Mononuclear cell (primary cell): Measurements from ENCODE around the gene CAPN8. TPM values are rescaled to one million over a fixed set of nuclear protein-coding genes. Genes with fewer than 3 reads are reported as not detected.

Experiments used
- H3K27me3 ChIP-seq: 2 replicates; pipeline ENCODE4 v1.6.0; 2011; ENCODE audit warnings: low read length, control low read depth; ENCODE audit not compliant: insufficient read depth
- H3K4me1 ChIP-seq: 2 replicates; pipeline ENCODE4 v1.5.1; 2011; ENCODE audit warnings: mild to moderate bottlenecking, low read length, control low read depth; ENCODE audit not compliant: insufficient read depth
- H3K4me3 ChIP-seq: 2 replicates; pipeline ENCODE4 v1.5.1; 2011; ENCODE audit warnings: mild to moderate bottlenecking, low read length, moderate library complexity
- H3K9me3 ChIP-seq: 2 replicates; pipeline ENCODE4 v1.5.1; 2011; ENCODE audit warnings: low read depth, mild to moderate bottlenecking, control low read depth, low read length
- total RNA-seq: library from RNA; depleted of rRNA; stranded (reverse); fragments of >200 nt; gene quantifications from one replicate; pipeline ENCODE4 v1.2.3, GENCODE V29; 2012

The CAPN8 gene
- total RNA-seq, 1 donor = not detected

DNA sequence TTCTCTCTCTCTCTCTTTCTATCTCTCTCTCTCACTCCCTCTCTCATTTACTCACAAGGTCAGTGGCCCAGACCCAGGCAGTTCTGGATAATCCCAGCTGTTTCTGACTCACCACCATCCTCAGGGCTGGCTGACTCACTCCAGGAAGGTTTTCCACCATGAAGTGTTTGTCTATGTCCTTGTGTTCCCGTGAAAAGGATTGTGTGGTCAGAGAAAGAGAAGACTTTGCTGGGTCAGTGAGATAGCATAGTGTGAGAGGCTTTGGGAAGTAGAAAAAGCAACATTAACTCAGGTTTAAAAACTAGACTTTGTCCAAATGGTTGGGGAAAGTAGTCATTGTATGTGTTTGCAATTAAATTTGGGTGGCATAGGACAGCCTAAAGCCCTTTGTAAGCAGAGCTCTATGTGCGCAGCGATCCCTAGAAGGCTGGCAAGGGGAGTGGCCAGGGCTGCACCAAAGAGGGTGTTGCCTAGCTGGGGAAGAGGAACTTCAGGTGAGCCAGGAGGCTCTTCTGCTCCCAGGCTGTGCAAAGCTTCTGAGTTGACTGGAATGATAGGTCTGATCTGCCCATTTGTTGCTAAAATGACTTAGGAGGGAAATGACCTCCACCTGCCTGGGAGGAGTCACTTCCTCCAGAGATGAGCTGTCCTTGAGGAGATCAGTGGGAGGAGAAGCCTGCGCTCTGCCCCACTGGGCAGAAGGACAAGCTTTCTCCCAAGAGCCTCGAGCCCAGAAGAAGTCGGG is 41.9 kb upstream of the CAPN8 start:
- peaks cover 7% of the 10 kb centered on the region for H3K4me1 ChIP-seq
- H3K9me3 ChIP-seq = no peaks in the 10 kb centered on the region
- no peak overlapping the region for H3K4me3 ChIP-seq
- H3K27me3 ChIP-seq = no peaks in the 10 kb centered on the region

DNA sequence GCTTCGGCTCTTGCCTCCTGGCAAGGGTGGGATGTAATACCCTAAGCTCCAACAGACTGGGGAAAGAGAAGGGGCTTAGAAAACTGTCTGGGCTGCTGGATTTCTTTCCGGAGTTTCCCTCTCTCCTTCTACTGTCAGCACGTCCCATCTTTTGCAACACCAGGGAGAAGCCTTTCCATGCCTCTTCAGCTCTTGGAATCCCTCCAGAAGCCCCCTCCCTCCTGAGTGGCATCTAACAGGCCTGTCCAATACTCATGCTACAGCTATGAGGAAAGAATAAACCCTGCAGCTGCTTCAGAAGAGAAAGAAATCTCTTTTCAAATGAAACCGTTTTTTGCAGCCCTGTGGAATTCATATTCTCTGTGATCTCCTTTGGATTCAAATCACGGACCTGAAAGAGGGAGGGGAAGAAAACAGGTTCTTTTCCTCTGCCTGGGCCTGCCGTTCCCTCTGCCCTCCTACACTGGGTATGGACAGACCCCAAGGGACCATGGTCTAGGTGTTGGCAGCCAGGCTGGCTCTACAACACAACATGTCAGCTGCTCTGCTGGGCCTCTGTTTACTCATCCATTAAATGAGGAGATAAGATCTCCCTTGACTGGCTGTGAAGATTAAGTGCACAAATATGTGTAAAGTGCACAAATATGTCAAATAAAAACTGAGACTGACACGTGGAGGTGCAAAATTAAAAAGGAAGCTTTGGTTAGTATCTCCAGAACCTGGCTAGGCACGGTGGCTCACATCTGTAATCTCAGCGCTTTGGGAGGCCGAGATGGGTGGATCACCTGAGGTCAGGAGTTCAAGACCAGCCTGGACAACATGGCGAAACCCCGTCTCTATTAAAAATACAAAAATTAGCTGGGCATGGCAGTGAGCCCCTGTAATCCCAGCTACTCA is 40.8 kb upstream of the CAPN8 start:
- H3K4me1 ChIP-seq = no peaks in the 10 kb centered on the region
- H3K4me3 ChIP-seq = no peak overlapping the region
- no peaks in the 10 kb centered on the region for H3K9me3 ChIP-seq
- no peaks in the 10 kb centered on the region for H3K27me3 ChIP-seq

DNA sequence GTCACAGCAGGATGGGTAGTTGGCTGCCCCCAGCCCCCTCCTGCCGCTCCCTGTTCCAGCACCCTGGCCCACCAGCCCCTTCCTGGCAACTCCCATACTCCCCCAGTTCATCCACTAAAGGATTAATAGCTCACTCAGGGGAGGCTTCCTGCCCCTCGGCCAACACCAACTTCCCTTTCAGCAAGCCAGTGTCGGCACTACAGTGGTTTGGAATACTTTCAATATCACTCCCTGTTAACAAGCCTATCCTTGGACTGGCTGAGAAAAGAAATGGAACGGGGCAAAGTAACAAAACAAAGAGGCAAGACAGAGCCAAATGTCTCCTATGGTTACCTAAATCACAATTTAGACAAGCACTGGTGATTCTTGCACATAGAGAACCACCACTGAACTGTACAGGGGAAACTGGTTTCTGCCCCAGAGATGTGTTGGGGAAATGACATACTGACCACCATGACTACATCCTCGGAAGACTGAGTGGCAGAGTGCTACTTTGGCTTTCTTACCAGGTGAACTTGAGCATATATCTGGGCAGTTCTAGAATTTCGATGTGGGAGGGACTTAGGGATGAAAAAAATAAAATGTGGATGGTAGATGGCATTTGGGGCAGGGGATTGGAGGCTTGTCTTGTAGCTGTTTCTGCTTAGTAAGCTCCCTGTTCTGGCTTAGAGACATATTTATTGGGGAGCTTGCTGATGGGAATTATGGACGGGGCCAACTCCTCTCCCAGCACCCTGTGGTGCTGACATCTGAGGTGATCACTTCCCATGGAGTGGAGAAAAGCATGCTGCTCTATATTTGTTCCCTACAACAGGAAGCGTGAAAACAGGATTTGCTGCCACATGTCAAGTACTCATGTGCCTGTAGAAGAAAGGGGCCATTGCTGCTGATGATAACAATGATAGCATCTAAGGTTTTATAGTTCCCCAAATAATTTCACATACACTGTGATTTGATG is 39.7 kb upstream of the CAPN8 start:
- H3K4me1 ChIP-seq = no peaks in the 10 kb centered on the region
- no peak overlapping the region for H3K4me3 ChIP-seq
- H3K9me3 ChIP-seq = no peaks in the 10 kb centered on the region
- H3K27me3 ChIP-seq = no peaks in the 10 kb centered on the region

DNA sequence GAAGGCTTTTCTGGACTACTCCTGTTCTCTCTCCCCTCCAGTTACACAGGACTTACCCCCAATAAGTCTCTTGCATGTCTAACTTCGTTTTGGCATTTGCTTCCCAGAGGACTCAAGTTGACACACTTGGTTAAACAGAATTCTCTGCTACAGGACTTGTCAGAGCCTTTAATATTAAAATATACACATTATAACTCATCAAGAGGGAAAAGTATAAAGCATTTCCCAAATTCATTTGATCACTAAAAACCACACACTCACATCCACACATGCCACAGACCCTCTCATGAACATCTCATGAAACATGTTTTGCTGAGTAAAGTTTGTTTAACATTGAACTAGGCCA is 38.1 kb upstream of the CAPN8 start:
- no peaks in the 10 kb centered on the region for H3K27me3 ChIP-seq
- H3K9me3 ChIP-seq = no peaks in the 10 kb centered on the region
- no peak overlapping the region for H3K4me3 ChIP-seq
- no peaks in the 10 kb centered on the region for H3K4me1 ChIP-seq

DNA sequence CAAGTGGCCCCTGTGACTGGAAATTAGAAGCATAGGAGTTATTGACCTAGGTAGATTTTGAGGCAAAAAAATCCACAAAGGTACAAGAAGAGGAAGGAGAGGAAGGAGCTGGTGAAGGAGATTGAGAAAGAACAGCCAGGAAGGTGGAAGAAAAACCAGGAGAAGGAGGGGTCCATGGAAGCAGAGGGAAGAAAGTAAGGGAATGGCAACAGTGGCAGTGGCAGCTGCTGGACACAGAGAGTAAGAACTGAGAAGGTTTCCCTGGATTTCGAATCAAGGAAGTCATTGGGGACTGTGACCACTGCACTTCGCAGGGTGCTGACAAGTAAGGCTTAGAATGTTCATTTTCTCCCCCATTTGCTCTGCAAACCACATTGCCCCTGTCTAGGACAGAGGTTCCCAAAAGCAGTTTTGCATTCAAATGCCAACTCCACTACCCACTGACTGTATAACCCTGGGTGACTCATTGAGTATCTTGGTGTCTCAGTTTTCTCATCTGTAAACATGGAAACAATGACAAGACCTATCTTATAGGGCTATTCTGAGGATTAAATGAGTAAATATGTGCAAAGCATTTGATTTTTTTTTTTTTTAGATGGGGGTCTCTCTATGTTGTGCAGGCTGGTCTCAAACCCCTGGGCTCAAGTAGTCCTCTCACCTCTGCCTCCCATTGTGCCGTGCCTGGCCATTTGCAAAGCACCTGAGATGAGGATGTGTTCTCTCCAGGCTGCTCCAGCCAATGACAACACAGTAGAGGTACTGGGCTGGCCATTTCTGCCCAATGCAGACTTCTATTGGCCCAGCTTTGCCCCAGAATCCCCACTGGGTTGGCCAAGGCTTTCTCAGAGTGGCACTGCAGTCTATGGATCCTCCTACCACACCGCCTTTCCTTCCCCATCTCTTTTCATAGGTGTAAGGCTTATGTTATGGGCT is 37.5 kb upstream of the CAPN8 start:
- Histone ChIP-seq H3K9me3 (no peaks in the 10 kb centered on the region), H3K4me3 (no peak overlapping the region), H3K4me1 (peaks cover 6% of the 10 kb centered on the region), H3K27me3 (no peaks in the 10 kb centered on the region)

DNA sequence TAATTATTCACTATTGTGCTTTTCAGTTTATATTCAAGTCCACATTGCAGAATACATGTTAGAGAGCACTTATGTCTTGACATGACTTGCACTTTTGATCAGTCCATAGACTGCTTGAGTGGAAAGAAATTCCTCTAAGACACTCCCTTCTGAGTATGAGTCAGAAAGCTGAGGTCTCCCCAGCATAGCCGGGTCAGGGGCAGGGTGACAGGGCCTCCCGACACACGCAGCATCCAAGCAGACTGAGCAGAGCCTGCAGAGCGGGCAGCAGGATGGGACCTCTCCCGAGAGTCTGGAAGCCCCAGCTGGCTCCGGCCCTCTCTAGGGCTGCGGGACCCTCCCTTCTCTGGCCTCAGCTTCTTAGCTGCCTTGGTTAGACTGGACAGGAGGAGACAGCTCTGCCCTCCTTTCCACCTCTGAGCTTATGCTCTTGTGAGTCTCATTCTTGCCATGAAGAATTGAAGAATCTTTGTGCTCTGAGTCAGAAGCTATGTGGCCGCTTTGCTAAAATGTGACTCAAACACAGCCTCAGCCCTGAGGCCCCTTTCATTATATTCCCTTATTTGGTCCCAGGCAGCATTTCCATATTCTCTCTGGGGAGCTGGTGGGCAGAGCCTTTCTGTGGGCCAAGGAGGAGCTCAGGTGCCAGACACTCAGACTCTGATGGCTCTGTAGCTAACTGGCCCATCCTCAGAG is 35.6 kb upstream of the CAPN8 start:
- H3K4me3 ChIP-seq = no peak overlapping the region
- H3K4me1 ChIP-seq = peaks cover 7% of the 10 kb centered on the region
- H3K27me3 ChIP-seq = no peaks in the 10 kb centered on the region
- no peaks in the 10 kb centered on the region for H3K9me3 ChIP-seq

DNA sequence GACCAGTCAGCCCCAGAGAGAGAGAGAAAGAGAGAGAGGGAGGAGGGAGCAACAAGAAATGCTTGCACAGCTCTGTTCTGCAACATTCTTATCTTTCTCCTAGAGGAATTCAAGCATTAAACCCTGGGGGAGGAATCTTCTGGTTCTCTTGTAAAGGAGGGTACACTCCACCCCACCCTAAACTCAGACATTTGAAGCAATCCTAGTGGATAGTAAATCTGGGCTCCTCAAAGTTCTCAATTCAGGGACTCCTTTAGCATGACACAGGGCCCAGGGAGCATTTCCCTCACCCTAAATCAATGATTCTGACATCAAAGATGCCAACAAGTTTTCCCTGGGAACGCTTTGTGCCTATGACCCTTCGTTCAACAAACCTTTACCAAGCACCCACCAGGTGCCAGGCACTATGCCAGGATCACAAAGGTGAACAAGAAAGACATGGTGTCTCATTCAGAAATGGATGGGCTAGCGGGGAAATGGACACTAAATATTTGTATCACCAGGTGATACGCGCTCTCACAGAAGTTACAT is 35.0 kb upstream of the CAPN8 start:
- Histone ChIP-seq H3K4me1 (peaks cover 7% of the 10 kb centered on the region), H3K4me3 (no peak overlapping the region), H3K9me3 (no peaks in the 10 kb centered on the region), H3K27me3 (no peaks in the 10 kb centered on the region)

DNA sequence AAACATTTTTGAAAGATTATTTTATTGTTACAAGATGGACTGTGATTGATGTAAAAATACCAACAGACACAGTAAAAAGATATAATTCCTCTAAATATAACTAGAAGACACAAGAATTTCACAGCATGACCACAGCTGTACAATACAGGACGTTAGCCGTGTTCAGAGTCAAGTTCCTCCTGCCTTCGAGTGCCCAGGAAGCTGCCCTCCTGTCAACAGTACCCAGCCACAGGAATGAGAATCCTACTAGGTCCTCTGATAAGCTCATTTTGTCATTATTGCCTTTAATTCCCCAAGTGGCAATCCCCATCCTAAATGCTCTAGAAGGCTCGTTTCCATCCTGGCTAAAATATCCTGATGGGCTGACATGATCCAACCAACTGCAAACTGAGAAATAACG is 30.4 kb upstream of the CAPN8 start:
- Histone ChIP-seq H3K4me1 (peaks cover 7% of the 10 kb centered on the region), H3K27me3 (no peaks in the 10 kb centered on the region), H3K9me3 (no peaks in the 10 kb centered on the region), H3K4me3 (no peak overlapping the region)

DNA sequence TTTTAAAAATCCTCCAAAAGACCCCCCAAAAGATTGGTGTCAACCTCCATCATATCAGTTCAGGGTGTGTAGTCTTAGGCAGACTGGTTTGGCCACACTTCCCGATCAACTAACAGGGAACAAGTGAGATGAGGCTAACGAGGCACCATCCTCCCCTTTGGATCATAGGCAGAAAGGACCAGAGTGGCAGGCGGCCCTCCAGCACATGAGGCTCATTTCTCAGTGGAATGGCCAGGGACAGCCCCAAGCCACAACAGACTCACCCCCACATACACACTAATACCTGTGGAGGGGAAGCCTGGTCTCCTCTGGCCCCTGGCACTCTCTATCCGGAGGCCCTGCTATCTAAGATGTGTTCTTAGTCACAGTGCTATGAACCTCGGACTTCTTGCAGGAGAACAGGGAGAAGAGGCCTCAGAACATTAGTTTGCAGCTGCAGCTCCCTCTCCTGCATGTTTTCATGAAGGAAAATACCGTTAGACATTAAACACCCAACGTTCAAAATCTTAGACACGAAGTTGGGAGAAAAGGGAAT is 29.6 kb upstream of the CAPN8 start:
- no peak overlapping the region for H3K4me3 ChIP-seq
- no peaks in the 10 kb centered on the region for H3K9me3 ChIP-seq
- H3K4me1 ChIP-seq = peaks cover 7% of the 10 kb centered on the region
- no peaks in the 10 kb centered on the region for H3K27me3 ChIP-seq

DNA sequence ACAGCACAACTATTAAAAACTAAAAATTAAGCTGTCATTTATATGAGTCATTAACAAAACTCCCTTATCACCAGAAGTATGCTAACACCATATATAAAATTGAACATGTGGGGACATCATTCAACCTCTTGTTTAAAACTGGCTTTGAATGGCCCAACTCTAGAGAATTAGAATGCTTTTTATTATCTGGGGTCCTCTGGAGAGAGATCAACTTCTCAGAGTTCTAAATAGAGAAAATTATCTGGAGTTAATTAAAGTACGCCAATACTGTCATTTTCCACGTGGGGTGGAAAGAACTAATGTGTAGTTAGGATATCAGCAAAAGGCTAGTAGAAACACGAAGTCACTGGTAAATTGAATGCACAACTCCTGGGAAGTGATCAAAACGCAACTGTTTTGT is 25.6 kb upstream of the CAPN8 start:
- Histone ChIP-seq H3K9me3 (no peaks in the 10 kb centered on the region), H3K27me3 (peaks cover 2% of the 10 kb centered on the region), H3K4me1 (no peaks in the 10 kb centered on the region), H3K4me3 (no peak overlapping the region)

DNA sequence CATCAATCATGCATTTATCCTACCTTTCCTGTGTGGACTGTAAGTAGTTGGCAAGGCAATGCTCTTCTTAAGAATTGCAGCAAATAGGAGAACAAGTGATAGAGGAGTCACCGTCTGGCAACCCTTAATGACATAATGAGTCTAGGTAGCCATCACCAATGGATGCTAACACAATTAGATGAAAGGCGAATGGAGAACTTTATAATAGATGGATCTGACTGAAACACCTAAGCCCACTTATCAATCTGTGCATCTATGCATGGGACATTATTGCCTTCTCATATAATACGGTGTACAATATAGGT is 18.9 kb upstream of the CAPN8 start:
- H3K4me1 ChIP-seq = no peaks in the 10 kb centered on the region
- no peak overlapping the region for H3K4me3 ChIP-seq
- no peaks in the 10 kb centered on the region for H3K9me3 ChIP-seq
- H3K27me3 ChIP-seq = peaks cover 5% of the 10 kb centered on the region

DNA sequence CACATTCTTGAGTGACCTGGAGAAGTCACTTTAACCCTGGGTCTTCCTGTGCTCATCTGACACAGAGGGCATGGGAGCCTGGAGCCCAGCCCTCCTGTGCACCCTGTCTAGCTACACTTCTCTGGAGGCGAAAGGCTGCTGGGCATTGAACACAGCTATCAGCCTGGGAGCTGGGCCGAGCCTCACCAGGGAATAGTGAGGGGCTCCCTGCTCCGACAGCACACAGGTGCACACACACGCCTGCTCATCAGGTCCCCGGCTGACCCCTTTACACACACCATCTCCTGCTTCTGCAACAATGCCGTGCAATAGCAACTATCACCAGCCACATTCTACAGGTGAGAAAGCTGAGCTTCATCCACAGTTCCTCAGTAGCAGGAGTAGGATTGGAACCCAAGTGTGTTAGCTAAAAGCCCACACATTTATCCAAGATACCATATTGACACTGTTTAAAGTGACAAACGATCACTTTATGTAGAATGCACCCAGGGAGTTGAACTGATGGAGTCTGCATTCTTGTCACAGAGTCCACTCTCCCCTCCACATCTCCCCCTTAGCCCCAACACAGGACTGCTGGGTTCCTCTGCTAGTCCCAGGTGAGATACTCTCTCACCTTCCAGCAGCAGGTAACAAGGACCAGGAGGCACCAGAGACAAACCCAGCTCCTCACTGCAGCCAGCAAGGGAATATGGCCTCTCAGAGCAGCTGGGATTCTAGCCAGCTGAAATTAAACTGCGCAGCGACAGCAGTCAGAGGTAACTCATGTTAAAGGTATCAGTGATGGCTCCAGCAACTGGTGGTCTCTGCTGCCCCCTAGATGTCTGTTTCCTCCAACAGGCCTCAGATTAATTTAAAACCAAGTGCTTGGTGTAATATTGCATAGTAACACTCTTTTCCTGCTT is 18.3 kb upstream of the CAPN8 start:
- Histone ChIP-seq H3K4me1 (no peaks in the 10 kb centered on the region), H3K27me3 (peaks cover 5% of the 10 kb centered on the region), H3K4me3 (no peak overlapping the region), H3K9me3 (no peaks in the 10 kb centered on the region)

DNA sequence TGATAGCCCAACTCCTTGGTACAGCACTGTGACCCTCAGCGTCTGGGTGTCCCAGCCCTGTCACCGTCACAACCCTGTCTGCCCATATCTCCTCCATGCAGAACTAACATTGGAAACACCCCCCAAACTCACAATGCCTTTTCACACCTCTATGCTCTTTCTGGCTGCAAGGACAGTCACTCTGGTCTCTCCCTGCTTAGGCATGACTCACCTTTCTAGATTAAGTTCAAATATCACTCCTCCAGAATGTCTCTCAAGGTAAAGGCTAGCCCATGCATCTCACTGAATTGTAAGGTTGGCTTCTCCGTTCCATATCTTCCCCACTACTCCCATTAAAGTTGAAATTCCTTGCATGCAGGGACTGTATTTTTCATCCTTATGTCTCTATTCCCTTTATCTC is 17.0 kb upstream of the CAPN8 start:
- Histone ChIP-seq H3K27me3 (peaks cover 3% of the 10 kb centered on the region), H3K4me1 (no peaks in the 10 kb centered on the region)

More for the DNA sequence above, 17.0 kb upstream of the CAPN8 start:
- Histone ChIP-seq H3K4me3 (no peak overlapping the region), H3K9me3 (no peaks in the 10 kb centered on the region)
